Measurements from ENCODE around the gene CDH4.
A peak's percentile ranks its signal among the peaks of the same experiment; 100 is the strongest.

The CDH4 gene

DNA sequence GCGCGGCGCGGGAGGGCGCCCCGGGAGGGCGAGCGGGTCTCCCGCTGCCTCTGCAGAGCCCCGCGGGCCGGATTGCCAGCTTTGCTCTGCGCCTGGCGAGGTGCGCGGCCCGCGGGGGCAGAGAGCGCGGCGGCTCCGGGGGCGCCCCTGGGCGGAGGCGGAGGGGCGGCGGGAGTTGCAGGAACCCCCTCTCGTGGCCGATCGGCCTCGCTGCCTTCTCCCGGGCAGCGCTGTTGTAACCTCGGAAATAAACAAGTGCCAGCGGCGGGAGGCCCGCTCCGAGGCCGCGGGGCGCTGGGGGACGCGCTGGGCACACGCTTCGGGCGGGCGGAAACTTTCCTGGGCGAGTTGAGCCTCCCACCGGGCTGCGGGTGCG lies 1.2 kb downstream of the CDH4 start:
- Histone ChIP-seq H3K27ac (ENCODE audit: extremely low read depth, low read depth, low read length) (peak overlapping the region; percentile 49; the same call in 1 of the 2 replicates), H3K9me3 (ENCODE audit: control insufficient read depth, insufficient read depth, low read depth, low read length) (no peaks in the 10 kb centered on the region), H3K36me3 (ENCODE audit: control insufficient read depth in 2 of 2, insufficient read depth in 1 of 2, low read length in 2 of 2) (peaks cover 0 to 21% of the 10 kb centered on the region in 2 experiments; a peak in 1 of 3 replicates), H3K4me3 (ENCODE audit: low read depth, low read length) (no peak overlapping the region), H3K4me1 (ENCODE audit: control insufficient read depth, insufficient read depth, low read length) (no peaks in the 10 kb centered on the region)
- POLR2A ChIA-PET: interaction anchor here (1.5 kb wide), 1 partner anchor 11 kb away, joined by 3 read pairs; no protein-coding TSS in a partner anchor
- CTCF ChIA-PET: interaction anchor here (0.7 to 1.7 kb wide), 3 partner anchors 9 to 321 kb away, joined by 3 to 12 read pairs (median 5); no protein-coding TSS in a partner anchor
- TF ChIP-seq KLF8 (tag by site-specific recombination; IDR thresholded peaks at IDR 0.05): peak; percentile 37; the same call in 1 of the 2 replicates
- peak; percentile 96 for TF ChIP-seq ZBTB8A (tag by site-specific recombination; IDR thresholded peaks at IDR 0.05)
- no peak for TF ChIP-seq ZNF792 (tag by site-specific recombination; IDR thresholded peaks at IDR 0.05)
- TF ChIP-seq ZNF549 (tag by site-specific recombination; IDR thresholded peaks at IDR 0.05): no peak
- peak; percentile 64 for TF ChIP-seq ZNF341 (tag by site-specific recombination; IDR thresholded peaks at IDR 0.05; ENCODE audit: low read depth)
- TF ChIP-seq ZNF510 (tag by site-specific recombination; IDR thresholded peaks at IDR 0.05; ENCODE audit: insufficient replicate concordance): no peak
- no peak for TF ChIP-seq ZNF624 (tag by site-specific recombination; IDR thresholded peaks at IDR 0.05)
- no peak for TF ChIP-seq ZNF561 (tag by site-specific recombination; IDR thresholded peaks at IDR 0.05; ENCODE audit: borderline replicate concordance)
- TF ChIP-seq ZNF623 (tag by site-specific recombination; IDR thresholded peaks at IDR 0.05): no peak
- no peak for TF ChIP-seq ZNF830 (tag by site-specific recombination; IDR thresholded peaks at IDR 0.05; ENCODE audit: low read depth)
- TF ChIP-seq ZEB2 (tag by site-specific recombination; IDR thresholded peaks at IDR 0.05): no peak
- peak; percentile 47 for TF ChIP-seq ZFHX2 (tag by site-specific recombination; conservative IDR thresholded peaks at IDR 0.05)
- TF ChIP-seq, protein P1, sequence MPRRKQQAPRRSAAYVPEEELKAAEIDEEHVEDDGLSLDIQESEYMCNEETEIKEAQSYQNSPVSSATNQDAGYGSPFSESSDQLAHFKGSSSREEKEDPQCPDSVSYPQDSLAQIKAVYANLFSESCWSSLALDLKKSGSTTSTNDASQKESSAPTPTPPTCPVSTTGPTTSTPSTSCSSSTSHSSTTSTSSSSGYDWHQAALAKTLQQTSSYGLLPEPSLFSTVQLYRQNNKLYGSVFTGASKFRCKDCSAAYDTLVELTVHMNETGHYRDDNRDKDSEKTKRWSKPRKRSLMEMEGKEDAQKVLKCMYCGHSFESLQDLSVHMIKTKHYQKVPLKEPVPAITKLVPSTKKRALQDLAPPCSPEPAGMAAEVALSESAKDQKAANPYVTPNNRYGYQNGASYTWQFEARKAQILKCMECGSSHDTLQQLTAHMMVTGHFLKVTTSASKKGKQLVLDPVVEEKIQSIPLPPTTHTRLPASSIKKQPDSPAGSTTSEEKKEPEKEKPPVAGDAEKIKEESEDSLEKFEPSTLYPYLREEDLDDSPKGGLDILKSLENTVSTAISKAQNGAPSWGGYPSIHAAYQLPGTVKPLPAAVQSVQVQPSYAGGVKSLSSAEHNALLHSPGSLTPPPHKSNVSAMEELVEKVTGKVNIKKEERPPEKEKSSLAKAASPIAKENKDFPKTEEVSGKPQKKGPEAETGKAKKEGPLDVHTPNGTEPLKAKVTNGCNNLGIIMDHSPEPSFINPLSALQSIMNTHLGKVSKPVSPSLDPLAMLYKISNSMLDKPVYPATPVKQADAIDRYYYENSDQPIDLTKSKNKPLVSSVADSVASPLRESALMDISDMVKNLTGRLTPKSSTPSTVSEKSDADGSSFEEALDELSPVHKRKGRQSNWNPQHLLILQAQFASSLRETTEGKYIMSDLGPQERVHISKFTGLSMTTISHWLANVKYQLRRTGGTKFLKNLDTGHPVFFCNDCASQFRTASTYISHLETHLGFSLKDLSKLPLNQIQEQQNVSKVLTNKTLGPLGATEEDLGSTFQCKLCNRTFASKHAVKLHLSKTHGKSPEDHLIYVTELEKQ (tag by site-specific recombination; IDR thresholded peaks at IDR 0.05; ENCODE audit: borderline replicate concordance): no peak
- no peak for TF ChIP-seq ZNF585B (tag by site-specific recombination; IDR thresholded peaks at IDR 0.05)
- TF ChIP-seq ZNF37A (tag by site-specific recombination; IDR thresholded peaks at IDR 0.05): no peak
- TF ChIP-seq ZNF140 (tag by site-specific recombination; IDR thresholded peaks at IDR 0.05): no peak
- TF ChIP-seq ZNF658 (tag by site-specific recombination; IDR thresholded peaks at IDR 0.05): no peak
- TF ChIP-seq, protein P2, sequence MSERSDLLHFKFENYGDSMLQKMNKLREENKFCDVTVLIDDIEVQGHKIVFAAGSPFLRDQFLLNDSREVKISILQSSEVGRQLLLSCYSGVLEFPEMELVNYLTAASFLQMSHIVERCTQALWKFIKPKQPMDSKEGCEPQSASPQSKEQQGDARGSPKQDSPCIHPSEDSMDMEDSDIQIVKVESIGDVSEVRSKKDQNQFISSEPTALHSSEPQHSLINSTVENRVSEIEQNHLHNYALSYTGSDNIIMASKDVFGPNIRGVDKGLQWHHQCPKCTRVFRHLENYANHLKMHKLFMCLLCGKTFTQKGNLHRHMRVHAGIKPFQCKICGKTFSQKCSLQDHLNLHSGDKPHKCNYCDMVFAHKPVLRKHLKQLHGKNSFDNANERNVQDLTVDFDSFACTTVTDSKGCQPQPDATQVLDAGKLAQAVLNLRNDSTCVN (tag by site-specific recombination; optimal IDR thresholded peaks at IDR 0.05): peak; percentile 82
- TF ChIP-seq ZNF768 (tag by site-specific recombination; IDR thresholded peaks at IDR 0.05): no peak
- TF ChIP-seq, protein P3, sequence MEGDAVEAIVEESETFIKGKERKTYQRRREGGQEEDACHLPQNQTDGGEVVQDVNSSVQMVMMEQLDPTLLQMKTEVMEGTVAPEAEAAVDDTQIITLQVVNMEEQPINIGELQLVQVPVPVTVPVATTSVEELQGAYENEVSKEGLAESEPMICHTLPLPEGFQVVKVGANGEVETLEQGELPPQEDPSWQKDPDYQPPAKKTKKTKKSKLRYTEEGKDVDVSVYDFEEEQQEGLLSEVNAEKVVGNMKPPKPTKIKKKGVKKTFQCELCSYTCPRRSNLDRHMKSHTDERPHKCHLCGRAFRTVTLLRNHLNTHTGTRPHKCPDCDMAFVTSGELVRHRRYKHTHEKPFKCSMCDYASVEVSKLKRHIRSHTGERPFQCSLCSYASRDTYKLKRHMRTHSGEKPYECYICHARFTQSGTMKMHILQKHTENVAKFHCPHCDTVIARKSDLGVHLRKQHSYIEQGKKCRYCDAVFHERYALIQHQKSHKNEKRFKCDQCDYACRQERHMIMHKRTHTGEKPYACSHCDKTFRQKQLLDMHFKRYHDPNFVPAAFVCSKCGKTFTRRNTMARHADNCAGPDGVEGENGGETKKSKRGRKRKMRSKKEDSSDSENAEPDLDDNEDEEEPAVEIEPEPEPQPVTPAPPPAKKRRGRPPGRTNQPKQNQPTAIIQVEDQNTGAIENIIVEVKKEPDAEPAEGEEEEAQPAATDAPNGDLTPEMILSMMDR (tag by site-specific recombination; IDR thresholded peaks at IDR 0.05): peak; percentile 73
- TF ChIP-seq HOXC10 (CRISPR knock-in tag; IDR thresholded peaks at IDR 0.05): no peak
- TF ChIP-seq ZNF239 (tag by site-specific recombination; IDR thresholded peaks at IDR 0.05): no peak
- no peak for TF ChIP-seq ZNF558 (tag by site-specific recombination; IDR thresholded peaks at IDR 0.05)
- TF ChIP-seq, protein P4, sequence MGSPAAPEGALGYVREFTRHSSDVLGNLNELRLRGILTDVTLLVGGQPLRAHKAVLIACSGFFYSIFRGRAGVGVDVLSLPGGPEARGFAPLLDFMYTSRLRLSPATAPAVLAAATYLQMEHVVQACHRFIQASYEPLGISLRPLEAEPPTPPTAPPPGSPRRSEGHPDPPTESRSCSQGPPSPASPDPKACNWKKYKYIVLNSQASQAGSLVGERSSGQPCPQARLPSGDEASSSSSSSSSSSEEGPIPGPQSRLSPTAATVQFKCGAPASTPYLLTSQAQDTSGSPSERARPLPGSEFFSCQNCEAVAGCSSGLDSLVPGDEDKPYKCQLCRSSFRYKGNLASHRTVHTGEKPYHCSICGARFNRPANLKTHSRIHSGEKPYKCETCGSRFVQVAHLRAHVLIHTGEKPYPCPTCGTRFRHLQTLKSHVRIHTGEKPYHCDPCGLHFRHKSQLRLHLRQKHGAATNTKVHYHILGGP (tag by site-specific recombination; IDR thresholded peaks at IDR 0.05): no peak
- TF ChIP-seq ZNF114 (tag by site-specific recombination; IDR thresholded peaks at IDR 0.05): no peak
- TF ChIP-seq, protein P5, sequence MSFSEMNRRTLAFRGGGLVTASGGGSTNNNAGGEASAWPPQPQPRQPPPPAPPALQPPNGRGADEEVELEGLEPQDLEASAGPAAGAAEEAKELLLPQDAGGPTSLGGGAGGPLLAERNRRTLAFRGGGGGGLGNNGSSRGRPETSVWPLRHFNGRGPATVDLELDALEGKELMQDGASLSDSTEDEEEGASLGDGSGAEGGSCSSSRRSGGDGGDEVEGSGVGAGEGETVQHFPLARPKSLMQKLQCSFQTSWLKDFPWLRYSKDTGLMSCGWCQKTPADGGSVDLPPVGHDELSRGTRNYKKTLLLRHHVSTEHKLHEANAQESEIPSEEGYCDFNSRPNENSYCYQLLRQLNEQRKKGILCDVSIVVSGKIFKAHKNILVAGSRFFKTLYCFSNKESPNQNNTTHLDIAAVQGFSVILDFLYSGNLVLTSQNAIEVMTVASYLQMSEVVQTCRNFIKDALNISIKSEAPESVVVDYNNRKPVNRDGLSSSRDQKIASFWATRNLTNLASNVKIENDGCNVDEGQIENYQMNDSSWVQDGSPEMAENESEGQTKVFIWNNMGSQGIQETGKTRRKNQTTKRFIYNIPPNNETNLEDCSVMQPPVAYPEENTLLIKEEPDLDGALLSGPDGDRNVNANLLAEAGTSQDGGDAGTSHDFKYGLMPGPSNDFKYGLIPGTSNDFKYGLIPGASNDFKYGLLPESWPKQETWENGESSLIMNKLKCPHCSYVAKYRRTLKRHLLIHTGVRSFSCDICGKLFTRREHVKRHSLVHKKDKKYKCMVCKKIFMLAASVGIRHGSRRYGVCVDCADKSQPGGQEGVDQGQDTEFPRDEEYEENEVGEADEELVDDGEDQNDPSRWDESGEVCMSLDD (tag by site-specific recombination; IDR thresholded peaks at IDR 0.05): peak; percentile 29; the same call in 1 of the 2 replicates
- TF ChIP-seq ZNF214 (tag by site-specific recombination; IDR thresholded peaks at IDR 0.05; ENCODE audit: borderline replicate concordance): no peak
- peak; percentile 82 for TF ChIP-seq ZBTB20 (tag by site-specific recombination; IDR thresholded peaks at IDR 0.05)
- peak; percentile 7; the same call in 1 of the 2 replicates for TF ChIP-seq ZNF596 (tag by site-specific recombination; IDR thresholded peaks at IDR 0.05)
- peak; percentile 71 for TF ChIP-seq ZIC2 (tag by site-specific recombination; IDR thresholded peaks at IDR 0.05)
